Tibial artery (tissue), 4 donors: ENCODE measurements around the gene GDAP2.

Experiments
- DNase-seq, 2 donors: peaks; one replicate each; pipeline ENCODE4 v3.0.0-alpha.2; 2019
- H3K27ac ChIP-seq, 2 donors: fragments of 200-600 bp; sonication (generic) in 1 of 2; 1 replicate in 1 of 2; 2 replicates in 1 of 2; pipeline ENCODE4 v1.5.1; 2018 to 2019; ENCODE audit warnings: mild to moderate bottlenecking in 1 of 2
- H3K27me3 ChIP-seq, 2 donors: fragments of 200-600 bp; sonication (generic) in 1 of 2; one replicate each; pipeline versions ENCODE4 v1.5.1 to v1.6.0; 2016 to 2019
- H3K36me3 ChIP-seq, 3 donors: fragments of 200-600 bp; sonication (generic) in 2 of 3; one replicate each; pipeline ENCODE4 v1.5.1; 2016 to 2019; ENCODE audit warnings: mild to moderate bottlenecking in 2 of 3
- H3K4me1 ChIP-seq, 4 donors: fragments of 200-600 bp; sonication (generic) in 2 of 4; 1 replicate in 3 of 4; 2 replicates in 1 of 4; pipeline ENCODE4 v1.5.1; 2016 to 2019
- H3K4me3 ChIP-seq, 2 donors: fragments of 200-600 bp; sonication (generic) in 1 of 2; 1 replicate in 1 of 2; 2 replicates in 1 of 2; pipeline ENCODE4 v1.5.1; 2018 to 2019; ENCODE audit warnings: mild to moderate bottlenecking in 2 of 2
- H3K9me3 ChIP-seq, 3 donors: fragments of 200-600 bp; sonication (generic) in 1 of 3; one replicate each; pipeline ENCODE4 v1.5.1; 2016 to 2019
- CTCF ChIP-seq, 2 experiments: fragments of 200-600 bp in 1 of 2; fragments of 450-650 bp in 1 of 2; IDR thresholded peaks; one replicate each; pipeline ENCODE4 v1.5.1; 2017 to 2019; ENCODE audit warnings: antibody characterized with exemption in 2 of 2, mild to moderate bottlenecking in 1 of 2, moderate library complexity in 1 of 2
- intact Hi-C: fragments of 100-400 bp; cut with DNase I; formaldehyde crosslinking; loops from one replicate; pipeline ENCODE4 v1.15.0; 2023; ENCODE audit warnings: low total_unique reads

The GDAP2 gene

GRCh38 chr1:117929343-117930172, at the start of gene GDAP2, which contains the start of gene WDR3:
Gene GDAP2, minus strand, starts transcription at chr1:117929621. Its CDS starts 9,264 bp downstream, at chr1:117920357.
Gene WDR3, plus strand, starts transcription at chr1:117929739. Its CDS starts 3,581 bp downstream, at chr1:117933320.
- TF ChIP-seq CTCF (IDR thresholded peaks at IDR 0.05): no peak
- DNase-seq: peak; percentile 97
- intact Hi-C loops: loop anchor here (10.0 kb wide), 1 partner anchor 565 kb away; the partner anchor contains the start of gene MAN1A2
- peak within 1 kb of the TSS; percentile 89 to 96 for H3K27ac ChIP-seq
- peaks cover 0 to 5% (median 2%) of the 10 kb centered on the region in 3 donors for H3K36me3 ChIP-seq
- H3K4me3 ChIP-seq: peak within 1 kb of the TSS; percentile 98
- no peaks in the 10 kb centered on the region for H3K9me3 ChIP-seq
- peaks cover 0 to 34% (median 32%) of the 10 kb centered on the region in 4 donors for H3K4me1 ChIP-seq
- no peaks in the 10 kb centered on the region for H3K27me3 ChIP-seq

GRCh38 chr1:117976381-117976780, 47.0 kb upstream of the GDAP2 start:
- DNase-seq: no peak

GRCh38 chr1:117971777-117972176, 42.4 kb upstream of the GDAP2 start:
- no peaks in the 10 kb centered on the region for H3K27me3 ChIP-seq
- no peak for DNase-seq
- H3K4me3 ChIP-seq: no peak overlapping the region
- no peak for TF ChIP-seq CTCF (IDR thresholded peaks at IDR 0.05)
- H3K27ac ChIP-seq: no peak overlapping the region
- peaks cover 0 to 3% (median 0%) of the 10 kb centered on the region in 4 donors for H3K4me1 ChIP-seq
- intact Hi-C loops: no loop called here
- no peaks in the 10 kb centered on the region for H3K36me3 ChIP-seq
- H3K9me3 ChIP-seq: no peaks in the 10 kb centered on the region

More at GRCh38 chr1:117976381-117976780, 47.0 kb upstream of the GDAP2 start:
- no peak for TF ChIP-seq CTCF (IDR thresholded peaks at IDR 0.05)
- intact Hi-C loops: no loop called here
- Histone ChIP-seq H3K4me3 (no peak overlapping the region), H3K27ac (no peak overlapping the region), H3K27me3 (no peaks in the 10 kb centered on the region), H3K36me3 (no peaks in the 10 kb centered on the region), H3K4me1 (no peaks in the 10 kb centered on the region), H3K9me3 (no peaks in the 10 kb centered on the region)

GRCh38 chr1:117970252-117970651, 40.8 kb upstream of the GDAP2 start:
- H3K27me3 ChIP-seq: no peaks in the 10 kb centered on the region
- DNase-seq: no peak

GRCh38 chr1:117967881-117968280, 38.5 kb upstream of the GDAP2 start:
- peaks cover 0 to 10% (median under 1%) of the 10 kb centered on the region in 3 donors for H3K36me3 ChIP-seq
- DNase-seq: no peak
- H3K27me3 ChIP-seq: no peaks in the 10 kb centered on the region
- no peak overlapping the region for H3K4me3 ChIP-seq
- peaks cover 0 to 3% (median 0%) of the 10 kb centered on the region in 4 donors for H3K4me1 ChIP-seq
- intact Hi-C loops: no loop called here
- H3K27ac ChIP-seq: no peak overlapping the region
- TF ChIP-seq CTCF (IDR thresholded peaks at IDR 0.05): no peak
- H3K9me3 ChIP-seq: no peaks in the 10 kb centered on the region

More at GRCh38 chr1:117970252-117970651, 40.8 kb upstream of the GDAP2 start:
- H3K9me3 ChIP-seq: no peaks in the 10 kb centered on the region
- H3K4me1 ChIP-seq: peaks cover 0 to 3% (median 0%) of the 10 kb centered on the region in 4 donors
- intact Hi-C loops: no loop called here
- H3K27ac ChIP-seq: no peak overlapping the region
- no peak for TF ChIP-seq CTCF (IDR thresholded peaks at IDR 0.05)
- no peaks in the 10 kb centered on the region for H3K36me3 ChIP-seq
- H3K4me3 ChIP-seq: no peak overlapping the region
